GM18868 (cell line): ENCODE results near the gene PRIMPOL.
"Not testable (repeated sequence)": the region's sequence is repeated elsewhere in the genome, so short reads cannot be mapped to it uniquely, and the experiment has no call there.

Source experiments
- ATAC-seq: cut with Tn5 transposase; IDR thresholded peaks from one replicate; pipeline ENCODE4 v1.9.1; 2021; ENCODE audit warnings: mild to moderate bottlenecking, moderate library complexity; ENCODE audit not compliant: unreplicated experiment

Gene PRIMPOL

DNA sequence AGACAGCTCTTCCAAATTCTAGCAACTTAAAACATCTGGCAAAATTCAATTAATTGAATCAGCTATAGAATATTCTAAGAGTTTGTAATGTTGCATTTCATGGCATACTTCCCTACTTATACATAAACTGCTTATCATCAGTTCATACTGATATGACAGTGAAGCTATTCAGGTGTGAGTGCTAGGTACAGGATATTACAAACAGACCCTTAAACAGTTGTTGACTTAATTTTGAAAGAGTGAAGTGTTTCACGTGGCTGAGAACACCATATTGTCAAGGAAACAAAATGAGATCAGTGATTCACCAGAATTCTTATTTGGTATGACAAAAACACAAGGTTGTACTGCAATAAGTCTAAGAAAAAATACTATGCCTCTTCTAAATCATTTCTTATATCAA, 56.9 kb downstream of the PRIMPOL start:
- ATAC-seq: no peak

DNA sequence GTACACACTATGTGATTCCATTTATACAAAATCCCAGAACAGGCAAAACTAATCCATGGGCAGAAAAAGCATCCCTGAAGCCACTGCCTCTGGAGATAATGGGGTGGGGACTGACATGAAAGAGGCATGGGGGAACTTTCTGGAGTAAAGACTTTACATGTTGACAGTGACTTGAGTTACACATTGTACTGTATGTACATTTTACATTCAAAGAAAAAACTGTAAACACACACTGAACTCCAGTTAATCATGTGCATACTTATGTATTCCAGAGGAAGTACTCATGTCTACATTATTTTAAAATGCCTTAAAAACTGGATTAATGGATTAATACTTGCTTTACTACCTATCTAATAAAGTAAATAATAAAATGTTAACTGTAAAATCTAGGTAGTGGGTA, 62.8 kb downstream of the PRIMPOL start:
- no peak for ATAC-seq

DNA sequence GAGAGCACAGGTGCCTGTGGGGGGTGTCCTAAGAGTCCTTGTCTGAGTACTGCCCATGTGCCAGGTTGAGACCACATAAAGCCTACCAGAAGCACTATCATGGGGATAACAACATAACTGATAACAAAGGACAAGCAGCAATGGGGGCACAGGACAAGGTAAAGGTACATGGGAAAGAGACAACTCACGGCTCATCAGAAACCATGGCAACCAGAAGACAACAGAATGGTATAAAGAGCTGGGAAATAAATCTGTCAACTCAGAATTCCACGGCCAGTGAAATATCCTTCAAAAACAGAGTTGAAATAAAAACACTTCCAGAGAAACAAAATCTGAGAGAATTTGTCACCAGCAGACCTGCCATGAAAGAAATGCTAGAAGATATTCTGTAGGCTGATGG, 64.3 kb downstream of the PRIMPOL start:
- ATAC-seq: no peak

DNA sequence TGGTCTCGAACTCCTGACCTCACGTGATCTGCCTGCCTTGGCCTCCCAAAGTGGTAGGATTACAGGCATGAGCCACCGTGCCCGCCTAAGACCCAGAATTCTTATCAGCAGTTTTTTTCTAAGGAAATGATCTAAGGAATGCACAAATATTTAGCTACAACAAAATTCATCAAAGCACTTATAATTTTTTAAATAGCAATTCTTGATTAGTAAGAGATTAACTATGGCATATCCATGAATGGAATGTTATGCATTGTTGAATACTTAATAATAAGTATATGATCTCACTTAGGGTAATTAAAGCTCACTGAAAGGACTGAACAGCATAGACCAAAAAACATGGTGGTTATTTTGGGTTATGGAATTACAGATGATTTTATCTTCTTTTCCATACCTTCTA, 66.0 kb downstream of the PRIMPOL start:
- ATAC-seq: no peak

DNA sequence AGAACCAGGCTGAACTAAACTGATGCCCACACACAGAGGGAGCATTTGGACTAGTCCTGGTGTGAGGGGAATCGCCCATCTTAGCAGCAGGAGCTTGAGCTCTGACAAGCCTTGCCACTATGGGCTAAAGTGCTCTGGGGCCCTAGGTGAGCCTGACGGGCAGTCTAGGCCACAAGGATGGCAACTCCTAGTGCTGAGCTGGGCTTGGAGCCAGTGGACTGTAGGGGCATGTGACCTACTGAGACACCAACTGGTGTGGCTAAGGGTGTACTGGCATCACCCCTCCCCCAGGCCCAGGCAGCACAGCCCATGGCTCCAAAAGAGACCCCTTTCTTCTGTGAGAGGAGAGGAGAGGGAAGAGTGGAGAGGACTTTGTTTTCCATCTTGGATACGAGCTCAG, 69.9 kb downstream of the PRIMPOL start:
- ATAC-seq: no peak

DNA sequence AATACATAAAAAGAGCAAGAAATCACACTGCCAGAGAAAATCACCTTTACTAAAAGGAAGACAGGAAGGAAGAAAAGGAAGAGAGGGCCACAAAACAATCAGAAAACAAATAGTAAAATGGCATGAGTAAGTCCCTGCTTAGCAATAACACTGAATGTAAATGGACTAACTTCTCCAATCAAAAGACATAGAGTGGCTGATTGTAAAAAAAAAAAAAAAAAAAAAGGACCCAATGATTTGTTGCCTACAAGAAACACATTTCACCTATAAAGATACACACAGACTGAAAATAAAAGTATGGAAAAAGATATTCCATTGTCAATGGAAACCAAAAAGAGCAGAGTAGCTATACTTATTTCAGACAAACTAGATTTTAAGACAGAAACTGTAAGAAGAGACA, 71.7 kb downstream of the PRIMPOL start:
- ATAC-seq: no peak

DNA sequence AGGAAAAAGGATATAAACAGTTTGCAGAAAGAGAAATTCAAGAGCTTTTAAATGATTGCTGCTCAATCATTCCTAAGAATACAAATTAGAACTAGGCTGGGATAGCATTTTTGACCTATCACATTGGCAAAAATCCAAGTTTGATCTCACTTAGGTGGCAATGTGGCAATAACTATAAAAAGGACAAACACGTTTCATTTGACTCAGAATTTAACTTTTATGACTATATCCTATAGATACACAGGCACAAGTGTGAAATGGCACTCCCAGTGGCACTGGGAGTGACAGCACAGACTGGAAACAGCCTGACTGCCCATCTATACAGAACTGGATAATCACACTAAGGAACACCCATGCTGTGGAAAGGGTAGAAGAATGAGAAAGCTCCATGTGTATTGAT, 73.3 kb downstream of the PRIMPOL start:
- no peak for ATAC-seq

DNA sequence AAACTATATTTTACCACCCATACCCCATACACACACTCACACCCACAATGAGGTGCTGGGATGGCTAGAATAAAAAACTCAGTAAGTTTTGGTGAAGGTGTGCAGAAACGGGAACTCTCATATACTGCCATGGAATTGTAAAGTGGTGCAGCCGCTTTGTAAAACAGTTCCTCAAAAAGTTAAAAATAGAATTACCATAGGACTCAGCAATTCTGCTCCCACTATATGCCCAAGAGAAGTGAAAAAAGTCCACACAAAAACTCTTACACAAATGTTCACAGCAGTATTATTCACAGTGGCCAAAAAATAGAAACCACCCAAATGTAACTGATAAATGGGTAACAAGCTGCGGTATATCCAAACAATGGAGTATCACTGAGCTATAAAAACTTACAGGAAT, 77.9 kb downstream of the PRIMPOL start:
- ATAC-seq: no peak

DNA sequence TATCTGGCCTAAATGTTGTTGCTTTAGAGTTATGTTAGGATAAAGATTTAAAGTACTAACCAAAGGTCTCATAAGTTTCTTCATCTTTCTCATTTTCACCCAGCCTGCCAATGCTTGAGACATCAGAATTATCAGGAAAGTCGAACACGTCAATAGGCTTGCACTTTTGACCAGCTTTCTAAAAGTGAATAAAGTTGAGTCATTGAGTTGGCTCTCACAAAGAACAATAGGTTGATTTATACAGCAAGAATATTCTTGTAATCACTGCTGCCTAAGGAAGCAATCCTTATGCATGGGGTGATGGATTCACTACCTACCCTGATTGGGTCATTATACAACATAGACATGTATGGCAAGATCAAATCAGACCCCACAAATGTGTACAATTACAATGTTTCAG, 79.3 kb downstream of the PRIMPOL start:
- ATAC-seq: no peak

DNA sequence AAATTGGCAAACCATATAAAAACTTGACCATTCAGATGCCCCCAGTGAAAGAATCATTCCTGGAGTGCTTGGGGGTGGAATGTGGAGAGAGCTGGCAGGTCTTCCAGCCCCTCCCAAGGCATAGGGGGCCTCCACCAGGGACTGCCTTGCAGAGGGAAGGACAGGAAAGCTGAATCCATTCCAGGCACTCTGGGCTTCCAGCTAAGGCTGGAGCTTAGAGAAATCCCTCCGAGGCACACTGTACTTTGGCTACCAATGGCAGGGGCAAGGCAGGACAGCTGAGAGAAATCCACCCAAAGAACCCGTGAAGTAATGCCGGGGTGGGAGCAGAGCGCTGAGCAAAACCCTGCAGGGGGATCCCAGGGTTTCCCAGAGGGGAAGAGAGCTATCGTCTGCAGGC, 80.4 kb downstream of the PRIMPOL start:
- ATAC-seq: no peak

DNA sequence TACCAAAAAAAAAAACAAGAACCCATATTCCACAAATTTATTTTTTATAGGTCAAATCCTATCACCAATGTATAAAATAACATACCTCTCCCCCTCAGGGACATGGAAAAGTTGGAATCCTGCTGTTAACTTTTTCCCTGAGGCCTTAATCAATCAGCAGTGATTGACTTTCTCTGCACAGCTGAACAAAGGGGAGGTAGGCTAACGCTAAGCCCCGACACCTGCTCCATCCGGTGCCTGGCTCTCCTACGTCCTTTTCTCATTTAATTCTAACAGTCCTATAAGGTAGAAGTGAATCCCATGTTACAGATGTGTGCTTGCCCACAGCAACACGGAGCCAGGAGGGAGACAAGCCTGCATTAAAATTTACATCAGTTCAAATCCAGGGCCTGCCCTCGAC, 81.5 kb downstream of the PRIMPOL start:
- no peak for ATAC-seq

DNA sequence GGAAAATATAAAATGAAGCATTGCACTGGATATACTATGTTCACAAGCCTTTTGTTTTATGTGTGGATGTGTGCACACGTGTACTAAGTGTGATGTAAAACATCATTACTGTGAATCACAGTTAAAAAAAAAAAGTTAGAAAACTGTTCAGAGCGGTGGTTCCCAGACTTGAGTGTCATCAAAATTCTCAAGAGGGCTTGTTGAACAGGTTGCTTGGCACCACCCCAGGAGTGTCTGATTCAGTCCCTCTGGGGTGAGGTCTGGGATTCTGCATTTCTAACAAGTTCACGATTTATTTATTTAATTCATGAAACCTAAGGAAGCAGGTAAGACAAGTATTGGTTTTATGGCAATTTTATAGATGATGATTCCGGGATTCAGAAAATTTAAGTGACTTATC, 82.6 kb downstream of the PRIMPOL start:
- no peak for ATAC-seq

DNA sequence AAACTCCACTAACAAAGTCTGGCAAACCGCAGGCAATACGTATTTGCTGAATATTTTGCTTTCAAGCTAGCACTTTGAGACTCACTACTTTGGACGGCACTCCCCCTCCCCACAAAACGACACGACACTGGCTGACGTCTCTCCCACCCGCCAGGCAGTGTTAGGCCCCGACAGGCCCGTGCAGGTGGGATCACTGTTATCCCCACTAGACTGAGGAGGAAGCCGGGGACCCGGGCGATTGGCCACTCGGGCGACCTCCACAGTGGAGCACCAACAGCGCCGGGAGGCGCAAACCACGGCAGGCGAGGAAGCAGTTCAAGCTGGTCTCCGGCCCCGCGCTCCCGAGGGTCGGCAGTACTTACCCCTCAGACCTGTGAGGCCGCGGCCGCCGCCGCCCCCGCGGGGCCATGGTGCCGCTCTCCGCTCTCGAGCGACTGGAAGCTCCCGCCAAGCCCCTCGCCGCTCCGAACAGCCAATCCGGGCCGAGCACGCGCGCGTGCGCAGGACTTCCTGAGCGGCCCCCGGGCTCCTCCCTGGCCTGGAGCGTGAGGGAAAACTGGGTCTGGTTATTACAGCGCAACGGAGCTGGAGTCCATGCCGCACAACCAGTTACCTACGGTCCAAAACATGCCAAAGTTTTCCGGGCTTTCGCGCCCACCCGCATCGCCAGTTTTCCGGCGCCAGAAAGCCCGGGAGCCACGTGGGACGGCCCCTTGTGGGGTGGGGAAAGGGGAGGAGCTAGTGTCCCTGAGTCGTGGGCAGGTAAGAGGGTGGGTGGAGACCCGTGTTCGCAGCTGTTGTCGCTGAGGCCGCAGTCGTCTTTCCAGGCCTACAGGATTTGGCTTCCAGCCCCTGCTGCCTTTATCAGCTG, 84.4 kb downstream of the PRIMPOL start, which contains the start of gene CENPU:
CENPU (minus strand) TSS at position 443 of the 871 bp plus-strand sequence; CDS start at position 409, 34 bp downstream.
- ATAC-seq: peak; percentile 92

DNA sequence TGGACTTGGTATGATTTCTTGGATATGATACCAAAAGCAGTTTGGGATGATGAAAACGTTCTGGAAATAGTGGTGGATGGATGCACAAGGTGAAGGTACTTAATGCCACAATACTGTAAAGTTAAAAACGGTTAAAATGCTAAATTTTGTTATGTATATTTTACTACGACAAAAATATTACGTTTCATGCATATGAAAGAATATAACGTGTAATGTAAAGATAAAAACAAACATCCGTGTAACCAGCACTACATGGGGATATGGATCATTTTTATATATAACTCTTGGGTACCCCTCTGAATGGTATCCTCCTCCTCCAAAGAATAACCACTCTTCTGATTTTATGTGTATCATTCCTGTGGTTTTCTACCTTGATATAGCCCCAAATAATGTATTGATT, 85.2 kb downstream of the PRIMPOL start:
- ATAC-seq: no peak

DNA sequence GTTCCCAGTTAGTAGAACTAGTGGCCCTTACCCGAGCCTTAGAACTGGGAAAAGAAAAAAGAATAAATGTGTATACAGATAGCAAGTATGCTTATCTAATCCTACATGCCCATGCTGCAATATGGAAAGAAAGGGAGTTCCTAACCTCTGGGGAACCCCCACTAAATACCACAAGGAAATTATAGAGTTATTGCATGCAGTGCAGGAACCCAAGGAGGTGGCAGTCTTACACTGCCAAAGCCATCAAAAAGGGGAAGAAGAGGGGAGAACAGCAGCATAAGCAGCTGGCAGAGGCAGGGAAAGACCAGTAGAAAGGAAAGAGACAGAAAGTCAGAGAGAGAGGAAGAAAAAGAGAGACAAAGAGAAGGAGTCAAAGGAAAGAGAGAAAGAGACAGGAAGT, 90.0 kb downstream of the PRIMPOL start:
- not testable (repeated sequence) for ATAC-seq

DNA sequence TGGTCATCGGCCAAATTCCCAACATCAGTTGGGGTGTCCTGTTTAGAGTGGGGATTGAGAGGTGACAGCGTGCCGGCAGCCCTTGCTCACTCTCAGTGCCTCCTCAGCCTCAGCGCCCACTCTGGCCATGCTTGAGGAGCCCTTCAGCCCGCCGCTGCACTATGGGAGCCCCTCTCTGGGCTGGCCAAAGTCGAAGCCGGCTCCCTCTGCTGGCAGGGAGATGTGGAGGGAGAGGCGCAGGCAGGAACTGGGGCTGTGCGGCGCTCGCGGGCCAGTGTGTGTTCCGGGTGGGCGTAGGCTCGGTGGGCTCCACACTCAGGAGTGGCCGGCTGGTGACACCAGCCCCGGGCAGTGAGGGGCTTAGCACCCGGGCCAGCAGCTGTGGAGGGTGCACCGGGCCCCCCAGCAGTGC, 91.4 kb downstream of the PRIMPOL start:
- ATAC-seq: no peak

DNA sequence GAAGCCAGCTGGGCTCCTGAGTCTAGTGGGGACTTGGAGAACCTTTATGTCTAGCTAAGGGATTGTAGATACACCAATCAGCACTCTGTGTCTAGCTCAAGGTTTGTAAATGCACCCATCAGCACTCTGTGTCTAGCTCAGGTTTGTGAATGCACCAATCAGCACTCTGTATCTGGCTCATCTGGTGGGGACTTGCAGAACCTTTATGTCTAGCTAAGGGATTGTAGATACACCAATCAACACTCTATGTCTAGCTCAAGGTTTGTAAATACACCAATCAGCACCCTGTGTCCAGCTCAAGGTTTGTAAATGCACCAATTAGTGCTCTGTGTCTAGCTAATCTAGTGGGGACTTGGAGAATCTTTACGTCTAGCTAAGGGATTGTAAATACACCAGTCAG, 92.1 kb downstream of the PRIMPOL start:
- ATAC-seq: not testable (repeated sequence)

DNA sequence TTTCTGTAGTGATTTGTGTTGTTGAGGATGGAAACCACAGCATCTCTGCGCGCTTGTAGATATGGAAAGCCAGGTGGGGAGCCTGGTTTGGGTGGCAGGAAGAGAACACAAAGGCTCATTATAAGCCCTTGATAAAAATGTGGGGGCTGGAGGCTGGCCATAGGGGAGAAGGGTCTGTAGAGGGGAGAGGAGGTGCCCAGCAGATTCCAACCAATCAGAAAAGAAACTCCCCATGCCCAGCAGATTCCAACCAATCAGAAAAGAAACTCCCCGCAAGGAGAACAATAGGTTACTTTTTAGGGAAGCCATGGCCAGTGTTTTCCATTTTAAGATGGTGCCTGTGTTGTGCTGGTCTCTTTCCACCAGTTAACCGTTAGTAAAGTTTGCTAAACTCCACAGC, 94.1 kb downstream of the PRIMPOL start:
- no peak for ATAC-seq

DNA sequence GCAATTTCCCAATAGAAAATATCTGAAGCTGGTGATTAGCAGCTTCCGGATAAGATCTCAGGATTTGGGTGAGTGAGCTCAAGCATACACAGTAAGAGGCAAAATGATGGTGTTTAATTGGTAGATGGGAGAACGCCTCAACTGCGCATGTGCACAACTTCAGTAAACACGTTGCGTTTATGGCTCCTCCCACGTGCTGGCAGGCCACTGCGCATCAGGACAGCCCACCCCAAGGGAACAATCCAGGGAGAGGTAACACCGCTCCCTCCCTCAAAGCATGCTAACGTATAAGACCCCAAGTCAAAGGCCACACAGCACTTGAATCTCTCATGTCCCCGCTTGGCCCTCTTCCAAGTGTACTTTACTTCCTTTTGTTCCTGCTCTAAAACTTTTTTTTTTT, 94.7 kb downstream of the PRIMPOL start:
- no peak for ATAC-seq
